ENCODE data around the gene KIAA0825. TPM values are rescaled to one million over a fixed set of nuclear protein-coding genes. Genes with fewer than 3 reads are reported as not detected.

Gene KIAA0825
- polyA plus RNA-seq, 3 donors, result 0.56 to 1.3 (median 0.89) TPM

DNA sequence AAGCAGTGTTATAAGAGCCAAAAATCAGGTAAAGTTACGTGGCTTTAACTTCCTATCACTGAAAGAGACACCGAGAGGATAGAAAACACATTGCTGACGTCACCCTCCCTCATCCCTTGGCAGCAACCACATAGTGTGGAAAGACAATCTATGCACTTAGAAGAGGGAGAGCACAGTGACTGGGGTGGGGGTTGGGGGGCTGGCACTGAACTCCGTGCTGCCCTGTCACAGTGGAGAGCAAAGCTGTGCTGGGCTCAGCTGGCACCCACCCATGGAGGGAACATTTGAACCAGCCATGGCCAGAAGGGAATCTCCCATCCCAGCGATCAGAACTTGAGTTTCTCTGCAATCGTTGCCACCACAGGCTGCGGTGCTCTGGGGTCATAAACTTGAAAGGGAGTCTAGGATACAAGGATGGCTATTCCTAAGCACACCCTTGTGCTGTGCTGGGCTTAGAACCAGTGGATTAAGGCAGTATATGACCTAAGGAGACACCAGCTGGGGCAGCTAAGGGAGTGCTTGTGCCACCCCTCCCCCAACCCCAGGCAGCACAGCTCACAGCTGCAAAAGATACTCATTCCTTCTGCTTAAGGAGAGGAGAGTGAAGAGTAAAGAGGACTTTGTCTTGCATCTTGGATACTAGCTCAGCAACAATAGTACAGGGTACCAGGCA is 73.4 kb downstream of the KIAA0825 start:
- no peak overlapping the region for H3K9ac ChIP-seq (ENCODE audit: insufficient read depth, low read length, poor library complexity, severe bottlenecking)
- H3K4me1 ChIP-seq (ENCODE audit: control insufficient read depth in 1 of 2, insufficient read depth in 2 of 2, low read length in 2 of 2), result peaks cover 34 to 36% of the 10 kb centered on the region in 2 donors
- peaks cover 8 to 17% of the 10 kb centered on the region in 2 donors for H3K9me3 ChIP-seq (replicated peaks in 1 of 2; ENCODE audit: control insufficient read depth in 1 of 2, insufficient read depth in 1 of 2, low read length in 2 of 2)
- intact Hi-C loops (cut with micrococcal nuclease), result no loop called here
- H3K27me3 ChIP-seq (ENCODE audit: control insufficient read depth in 2 of 2, insufficient read depth in 2 of 2, low read length in 2 of 2), result no peaks in the 10 kb centered on the region
- Mint-ChIP-seq H3K36me3 (peaks cover 4 to 5% of the 10 kb centered on the region in 2 donors), H3K27me3 (ENCODE audit: low read depth in 3 of 3) (peaks cover 2 to 14% (median 4%) of the 10 kb centered on the region in 3 donors), H3K27ac (peak overlapping the region in 4 of 7 donors; percentile 24 to 87 (median 46)), H3K9me3 (peaks cover 8 to 27% (median 22%) of the 10 kb centered on the region in 7 donors), H3K4me3 (no peak overlapping the region), H3K4me1 (peaks cover 35% of the 10 kb centered on the region)
- no peak overlapping the region for H2AFZ ChIP-seq (ENCODE audit: insufficient read depth, low read depth, low read length, poor library complexity, severe bottlenecking)
- H4K20me1 ChIP-seq (ENCODE audit: insufficient read depth, low read length), result no peaks in the 10 kb centered on the region
- H3K4me2 ChIP-seq (replicated peaks; ENCODE audit: extremely low read depth, low read length, poor library complexity, severe bottlenecking), result no peak overlapping the region
- H3K36me3 ChIP-seq (replicated peaks in 1 of 2; ENCODE audit: control insufficient read depth in 1 of 2, insufficient read depth in 2 of 2, low read length in 2 of 2), result no peaks in the 10 kb centered on the region
- TF ChIP-seq, protein P1, sequence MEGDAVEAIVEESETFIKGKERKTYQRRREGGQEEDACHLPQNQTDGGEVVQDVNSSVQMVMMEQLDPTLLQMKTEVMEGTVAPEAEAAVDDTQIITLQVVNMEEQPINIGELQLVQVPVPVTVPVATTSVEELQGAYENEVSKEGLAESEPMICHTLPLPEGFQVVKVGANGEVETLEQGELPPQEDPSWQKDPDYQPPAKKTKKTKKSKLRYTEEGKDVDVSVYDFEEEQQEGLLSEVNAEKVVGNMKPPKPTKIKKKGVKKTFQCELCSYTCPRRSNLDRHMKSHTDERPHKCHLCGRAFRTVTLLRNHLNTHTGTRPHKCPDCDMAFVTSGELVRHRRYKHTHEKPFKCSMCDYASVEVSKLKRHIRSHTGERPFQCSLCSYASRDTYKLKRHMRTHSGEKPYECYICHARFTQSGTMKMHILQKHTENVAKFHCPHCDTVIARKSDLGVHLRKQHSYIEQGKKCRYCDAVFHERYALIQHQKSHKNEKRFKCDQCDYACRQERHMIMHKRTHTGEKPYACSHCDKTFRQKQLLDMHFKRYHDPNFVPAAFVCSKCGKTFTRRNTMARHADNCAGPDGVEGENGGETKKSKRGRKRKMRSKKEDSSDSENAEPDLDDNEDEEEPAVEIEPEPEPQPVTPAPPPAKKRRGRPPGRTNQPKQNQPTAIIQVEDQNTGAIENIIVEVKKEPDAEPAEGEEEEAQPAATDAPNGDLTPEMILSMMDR (IDR thresholded peaks at IDR 0.05), result no peak
- no peaks in the 10 kb centered on the region for H3K79me2 ChIP-seq (ENCODE audit: insufficient read depth, low read length)
- 90% methylated on average over 2 of the region's 7 CpGs for WGBS (ENCODE audit: insufficient coverage)
- DNase-seq, result no peak
- no peak overlapping the region for H3K4me3 ChIP-seq (replicated peaks in 1 of 3; ENCODE audit: low read depth in 2 of 3, low read length in 3 of 3)
- H3K27ac ChIP-seq (ENCODE audit: low read depth in 1 of 2, low read length in 2 of 2), result peak overlapping the region in 1 of 2 donors; percentile 70

DNA sequence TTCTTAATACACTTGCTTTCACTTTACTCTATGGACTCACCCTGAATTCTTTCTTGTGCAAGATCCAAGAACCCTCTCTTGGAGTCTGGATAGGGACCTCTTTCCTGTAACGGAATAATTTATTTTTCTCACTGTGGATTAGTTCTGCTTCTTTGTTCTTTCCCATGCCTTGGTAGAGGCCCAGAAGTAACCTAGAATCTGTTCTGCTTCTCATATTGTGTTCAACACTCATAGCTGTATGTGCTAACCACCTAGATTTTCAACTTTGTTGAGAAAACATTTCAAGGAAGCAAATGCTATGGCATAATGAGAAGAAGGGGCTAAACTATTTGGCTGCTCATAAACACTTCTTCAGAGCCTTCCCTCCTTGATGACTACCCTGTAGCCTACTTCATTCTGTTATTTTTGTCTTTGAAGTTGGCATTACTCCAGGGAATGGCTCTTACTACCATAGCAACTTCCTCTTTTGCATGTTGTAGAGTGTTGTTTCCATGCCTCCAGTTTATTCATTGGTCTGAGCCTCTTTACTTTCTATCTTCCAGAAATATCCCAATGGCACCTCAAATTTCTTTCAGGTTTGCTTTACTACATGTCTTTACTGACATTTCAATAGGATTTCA is 74.3 kb downstream of the KIAA0825 start:
- peak overlapping the region in 1 of 2 donors; percentile 17 for H3K4me3 Mint-ChIP-seq
- H3K9me3 Mint-ChIP-seq, result peaks cover 10 to 28% (median 23%) of the 10 kb centered on the region in 7 donors
- H3K36me3 Mint-ChIP-seq, result peaks cover 5% of the 10 kb centered on the region in 2 donors
- peak; percentile 58 to 68 (median 63) for DNase-seq
- Histone ChIP-seq H3K9ac (ENCODE audit: insufficient read depth, low read length, poor library complexity, severe bottlenecking) (no peak overlapping the region), H4K20me1 (ENCODE audit: insufficient read depth, low read length) (no peaks in the 10 kb centered on the region), H3K9me3 (replicated peaks in 1 of 2; ENCODE audit: control insufficient read depth in 1 of 2, insufficient read depth in 1 of 2, low read length in 2 of 2) (peaks cover 15 to 19% of the 10 kb centered on the region in 2 donors), H3K27me3 (ENCODE audit: control insufficient read depth in 2 of 2, insufficient read depth in 2 of 2, low read length in 2 of 2) (no peaks in the 10 kb centered on the region), H3K4me2 (replicated peaks; ENCODE audit: extremely low read depth, low read length, poor library complexity, severe bottlenecking) (peak overlapping the region; percentile 12), H2AFZ (ENCODE audit: insufficient read depth, low read depth, low read length, poor library complexity, severe bottlenecking) (no peak overlapping the region), H3K79me2 (ENCODE audit: insufficient read depth, low read length) (no peaks in the 10 kb centered on the region), H3K4me3 (replicated peaks in 1 of 3; ENCODE audit: low read depth in 2 of 3, low read length in 3 of 3) (peak overlapping the region in 1 of 3 experiments; percentile 10), H3K36me3 (replicated peaks in 1 of 2; ENCODE audit: control insufficient read depth in 1 of 2, insufficient read depth in 2 of 2, low read length in 2 of 2) (no peaks in the 10 kb centered on the region), H3K27ac (ENCODE audit: low read depth in 1 of 2, low read length in 2 of 2) (peak overlapping the region in 1 of 2 donors; percentile 70), H3K4me1 (ENCODE audit: control insufficient read depth in 1 of 2, insufficient read depth in 2 of 2, low read length in 2 of 2) (peaks cover 34 to 36% of the 10 kb centered on the region in 2 donors)
- intact Hi-C loops (cut with micrococcal nuclease), result no loop called here
- TF ChIP-seq, protein P1 (IDR thresholded peaks at IDR 0.05), result no peak
- peaks cover 2 to 14% (median 4%) of the 10 kb centered on the region in 3 donors for H3K27me3 Mint-ChIP-seq (ENCODE audit: low read depth in 3 of 3)
- peaks cover 35% of the 10 kb centered on the region for H3K4me1 Mint-ChIP-seq
- no CpG with 5 or more reads among the region's 1 CpG for WGBS (ENCODE audit: insufficient coverage)
- peak overlapping the region in 6 of 7 donors; percentile 46 to 87 (median 72) for H3K27ac Mint-ChIP-seq

Data from CD14-positive monocyte (primary cell).